ENCODE data around the gene ASAP3. TPM values are rescaled to one million over a fixed set of nuclear protein-coding genes. Genes with fewer than 3 reads are reported as not detected.
A peak's percentile ranks its signal among the peaks of the same experiment; 100 is the strongest.

ASAP3 gene
- 100 to 1,000 TPM in 2 of 4 donors, 10 to 100 TPM in 2; 68.7 to 130 (median 88.5) TPM for total RNA-seq

GRCh38 chr1:23483321-23484252 lies at the start of gene ASAP3:
Gene ASAP3 (minus strand): TSS chr1:23484179. CDS start chr1:23484133, 46 bp downstream.
- WGBS: under 1% methylated on average over 32 of the region's 84 CpGs
- TF ChIP-seq POLR2AphosphoS5 (IDR thresholded peaks at IDR 0.05) (no peak), POLR2A (IDR thresholded peaks at IDR 0.05) (peak in 1 of 2 donors; percentile 23)
- H3K27ac ChIP-seq: peak within 1 kb of the TSS; percentile 95
- no peaks in the 10 kb centered on the region for H3K9me3 ChIP-seq
- H3K27me3 ChIP-seq: no peaks in the 10 kb centered on the region
- peaks cover 48% of the 10 kb centered on the region for H3K4me1 ChIP-seq
- DNase-seq (ENCODE audit: low spot score in 2 of 2): peak; percentile 77 to 82
- no peaks in the 10 kb centered on the region for H3K36me3 ChIP-seq
- H3K4me3 ChIP-seq: peak within 1 kb of the TSS; percentile 96

- no peak for DNase-seq (ENCODE audit: low spot score in 2 of 2)
- H3K27ac ChIP-seq: peak overlapping the region; percentile 67
- H3K27me3 ChIP-seq: peaks cover 4% of the 10 kb centered on the region
- H3K4me1 ChIP-seq: peaks cover 61% of the 10 kb centered on the region
- H3K36me3 ChIP-seq: no peaks in the 10 kb centered on the region
- WGBS: 67% methylated on average over 6 of the region's 6 CpGs
- TF ChIP-seq POLR2A (IDR thresholded peaks at IDR 0.05) (no peak), POLR2AphosphoS5 (IDR thresholded peaks at IDR 0.05) (no peak), EP300 (IDR thresholded peaks at IDR 0.05) (no peak), CTCF (IDR thresholded peaks at IDR 0.05) (no peak)
- no peak overlapping the region for H3K4me3 ChIP-seq
- no peaks in the 10 kb centered on the region for H3K9me3 ChIP-seq
Measured at GRCh38 chr1:23533246-23534023, 49.5 kb upstream of the ASAP3 start.

- H3K27me3 ChIP-seq: peaks cover 4% of the 10 kb centered on the region
- H3K27ac ChIP-seq: peak overlapping the region; percentile 52
- WGBS: 30% methylated on average over 3 of the region's 5 CpGs
- no peaks in the 10 kb centered on the region for H3K36me3 ChIP-seq
- no peaks in the 10 kb centered on the region for H3K9me3 ChIP-seq
- H3K4me3 ChIP-seq: peak overlapping the region; percentile 74
- no peak for TF ChIP-seq POLR2A (IDR thresholded peaks at IDR 0.05)
- TF ChIP-seq EP300 (IDR thresholded peaks at IDR 0.05): no peak
- TF ChIP-seq CTCF (IDR thresholded peaks at IDR 0.05): no peak
- no peak for TF ChIP-seq POLR2AphosphoS5 (IDR thresholded peaks at IDR 0.05)
- no peak for DNase-seq (ENCODE audit: low spot score in 2 of 2)
- H3K4me1 ChIP-seq: peaks cover 79% of the 10 kb centered on the region
Measured at GRCh38 chr1:23531562-23532094, 47.6 kb upstream of the ASAP3 start.

- WGBS: under 1% methylated on average over 49 of the region's 85 CpGs
- H3K27me3 ChIP-seq: peaks cover 4% of the 10 kb centered on the region
- no peaks in the 10 kb centered on the region for H3K36me3 ChIP-seq
- no peaks in the 10 kb centered on the region for H3K9me3 ChIP-seq
- H3K4me3 ChIP-seq: peak within 1 kb of the TSS; percentile 74
- TF ChIP-seq POLR2A (IDR thresholded peaks at IDR 0.05): no peak
- TF ChIP-seq EP300 (IDR thresholded peaks at IDR 0.05): no peak
- no peak for TF ChIP-seq POLR2AphosphoS5 (IDR thresholded peaks at IDR 0.05)
- TF ChIP-seq CTCF (IDR thresholded peaks at IDR 0.05): peak in 1 of 2 donors; percentile 6
- H3K27ac ChIP-seq: peak within 1 kb of the TSS; percentile 64
- peak; percentile 89 to 90 for DNase-seq (ENCODE audit: low spot score in 2 of 2)
- H3K4me1 ChIP-seq: peaks cover 84% of the 10 kb centered on the region
Measured at GRCh38 chr1:23530747-23531561, 47.0 kb upstream of the ASAP3 start, which contains the start of gene E2F2. Gene E2F2 (minus strand): TSS chr1:23531233. CDS start chr1:23530793, 440 bp downstream.
